Retinal pigment epithelial cell (primary cell): ENCODE data around the gene RASAL2.

Experiments
- DNase-seq: peaks from one replicate; pipeline ENCODE4 v3.0.0-alpha.2; 2010; ENCODE audit warnings: low read depth
- H3K4me3 ChIP-seq: 2 replicates; pipeline ENCODE4 v1.5.1; 2011; ENCODE audit warnings: mild to moderate bottlenecking, low read length, control low read depth, moderate library complexity
- TF ChIP-seq, protein P1 (sequence below): conservative IDR thresholded peaks from 2 replicates; pipeline ENCODE4 v1.5.1; 2011; ENCODE audit warnings: low read depth, low read length, control low read depth, inconsistent platforms

The RASAL2 gene

DNA sequence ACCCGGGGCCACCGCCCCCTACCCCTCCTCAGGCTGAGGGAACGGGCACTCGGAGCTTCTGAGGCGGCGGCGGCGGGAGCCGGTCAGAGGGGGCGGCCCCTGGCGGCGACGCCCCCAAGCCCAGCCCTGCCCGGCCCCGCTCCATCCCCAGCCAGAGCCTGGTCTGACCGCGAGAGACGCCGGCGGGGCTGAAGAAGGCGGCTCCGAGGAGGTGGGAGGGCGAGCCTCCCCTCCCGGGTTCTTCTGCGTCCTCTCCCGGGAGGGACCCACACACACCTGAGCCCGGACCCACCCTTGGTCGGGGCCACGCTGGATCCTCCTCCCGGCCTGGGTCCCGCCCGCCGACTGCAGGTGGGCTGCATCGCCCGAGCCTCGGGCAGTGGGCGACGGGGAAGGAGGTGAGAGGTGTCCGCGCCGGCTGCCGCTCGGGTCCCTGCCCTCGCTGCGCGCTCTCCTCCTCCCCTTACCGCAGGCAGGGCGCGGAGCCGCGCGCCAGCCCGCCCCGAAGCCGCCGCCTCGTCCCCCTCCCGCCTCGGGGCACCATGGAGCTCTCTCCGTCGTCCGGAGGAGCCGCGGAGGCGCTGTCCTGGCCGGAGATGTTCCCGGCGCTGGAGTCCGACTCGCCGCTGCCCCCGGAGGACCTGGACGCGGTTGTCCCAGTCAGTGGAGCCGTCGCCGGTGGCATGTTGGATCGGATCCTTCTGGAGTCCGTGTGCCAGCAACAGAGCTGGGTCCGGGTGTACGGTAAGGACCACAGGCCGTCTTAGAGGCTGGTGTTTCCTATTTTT, at the start of gene RASAL2:
Gene RASAL2, plus strand, starts transcription at position 154 of the 788 bp plus-strand sequence. Its CDS starts 389 bp downstream, at position 543.
- peak; percentile 15 for DNase-seq
- H3K4me3 ChIP-seq = peak within 1 kb of the TSS; percentile 86

DNA sequence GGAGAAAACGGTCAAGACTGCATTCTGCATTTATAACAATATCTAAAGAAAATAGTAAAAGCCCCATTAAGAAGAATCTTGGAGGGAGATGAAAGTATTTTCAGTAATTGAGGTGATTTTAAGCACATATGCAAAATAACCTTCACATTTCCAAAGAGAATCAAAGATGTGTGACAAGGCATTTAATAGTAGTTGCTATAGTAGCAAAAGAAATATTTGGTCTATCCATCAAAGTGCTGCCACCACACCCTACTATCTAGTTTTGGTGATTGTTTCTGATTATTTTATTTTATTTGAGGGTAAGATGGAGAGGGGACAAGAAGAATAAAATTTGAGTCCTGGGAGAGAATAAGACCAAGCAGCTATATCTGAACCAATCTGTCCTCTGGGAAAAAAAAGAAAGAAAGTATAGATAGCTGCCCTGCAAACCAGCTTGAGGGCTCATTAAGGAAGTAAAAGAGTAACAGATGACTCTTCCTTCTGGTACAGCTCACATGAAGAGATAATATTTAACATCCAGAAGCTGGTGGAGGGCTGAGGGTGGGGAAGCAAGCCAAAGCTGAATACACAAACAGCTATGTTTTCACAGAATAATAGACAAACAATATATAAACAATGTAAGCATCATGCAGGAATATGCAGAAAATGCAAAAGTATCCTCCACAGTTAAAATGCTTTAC, 47.2 kb upstream of the RASAL2 start:
- H3K4me3 ChIP-seq = no peak overlapping the region
- TF ChIP-seq, protein P1, sequence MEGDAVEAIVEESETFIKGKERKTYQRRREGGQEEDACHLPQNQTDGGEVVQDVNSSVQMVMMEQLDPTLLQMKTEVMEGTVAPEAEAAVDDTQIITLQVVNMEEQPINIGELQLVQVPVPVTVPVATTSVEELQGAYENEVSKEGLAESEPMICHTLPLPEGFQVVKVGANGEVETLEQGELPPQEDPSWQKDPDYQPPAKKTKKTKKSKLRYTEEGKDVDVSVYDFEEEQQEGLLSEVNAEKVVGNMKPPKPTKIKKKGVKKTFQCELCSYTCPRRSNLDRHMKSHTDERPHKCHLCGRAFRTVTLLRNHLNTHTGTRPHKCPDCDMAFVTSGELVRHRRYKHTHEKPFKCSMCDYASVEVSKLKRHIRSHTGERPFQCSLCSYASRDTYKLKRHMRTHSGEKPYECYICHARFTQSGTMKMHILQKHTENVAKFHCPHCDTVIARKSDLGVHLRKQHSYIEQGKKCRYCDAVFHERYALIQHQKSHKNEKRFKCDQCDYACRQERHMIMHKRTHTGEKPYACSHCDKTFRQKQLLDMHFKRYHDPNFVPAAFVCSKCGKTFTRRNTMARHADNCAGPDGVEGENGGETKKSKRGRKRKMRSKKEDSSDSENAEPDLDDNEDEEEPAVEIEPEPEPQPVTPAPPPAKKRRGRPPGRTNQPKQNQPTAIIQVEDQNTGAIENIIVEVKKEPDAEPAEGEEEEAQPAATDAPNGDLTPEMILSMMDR = no peak
- DNase-seq = no peak

More for the DNA sequence above, at the start of gene RASAL2:
- TF ChIP-seq, protein P1 = no peak

DNA sequence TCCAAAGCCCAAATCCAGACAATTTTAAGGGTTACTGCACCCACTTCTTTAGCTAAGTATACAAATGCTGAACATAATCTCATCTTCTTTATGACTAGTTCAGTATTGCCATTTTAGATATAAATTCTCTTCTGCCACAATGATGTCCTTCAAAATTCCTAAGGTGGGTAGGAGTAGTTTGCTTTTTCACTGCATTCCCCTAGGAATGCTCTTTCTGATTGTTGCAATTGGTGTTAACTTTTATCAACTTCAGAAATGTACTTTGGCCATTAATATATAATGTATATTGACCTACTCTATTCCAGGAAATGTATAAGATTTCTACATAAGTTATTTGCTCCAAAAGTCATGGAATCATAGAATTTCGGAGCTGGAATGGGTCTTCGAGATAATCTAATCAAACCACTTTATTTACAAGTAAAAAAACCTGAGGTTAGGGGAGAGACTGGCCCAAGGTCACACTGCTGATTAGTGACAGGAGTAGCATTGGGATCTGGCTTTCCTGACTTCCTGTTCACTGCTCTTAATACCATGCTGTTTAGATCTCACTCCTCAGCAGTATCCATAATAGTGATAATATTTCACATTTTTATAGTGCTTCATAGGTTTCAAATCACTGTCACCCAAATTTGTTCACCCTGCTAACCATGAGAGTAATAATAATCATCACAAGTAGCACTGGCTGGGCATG, 46.4 kb upstream of the RASAL2 start:
- no peak overlapping the region for H3K4me3 ChIP-seq
- DNase-seq = no peak
- TF ChIP-seq, protein P1 = no peak

DNA sequence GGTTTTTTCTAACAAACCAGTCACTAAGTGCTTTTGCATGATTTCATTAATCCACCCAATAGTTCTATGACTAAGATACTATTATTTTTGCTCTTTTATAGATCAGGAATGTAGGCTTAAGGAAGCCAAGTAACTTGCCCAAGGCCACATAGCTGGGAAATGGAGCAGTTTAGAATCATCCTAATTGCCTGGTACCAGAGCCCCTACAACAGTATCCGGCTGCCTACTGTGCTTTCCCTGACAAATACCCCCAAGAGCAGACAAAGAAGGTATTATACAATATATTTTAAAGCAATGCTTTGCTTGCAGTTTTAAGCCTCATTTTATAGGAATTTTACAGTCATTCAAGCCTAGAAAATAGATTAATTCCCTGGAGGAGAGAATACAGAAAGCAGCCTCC, 45.5 kb upstream of the RASAL2 start:
- TF ChIP-seq, protein P1 = no peak
- no peak overlapping the region for H3K4me3 ChIP-seq
- DNase-seq = peak; percentile 61

DNA sequence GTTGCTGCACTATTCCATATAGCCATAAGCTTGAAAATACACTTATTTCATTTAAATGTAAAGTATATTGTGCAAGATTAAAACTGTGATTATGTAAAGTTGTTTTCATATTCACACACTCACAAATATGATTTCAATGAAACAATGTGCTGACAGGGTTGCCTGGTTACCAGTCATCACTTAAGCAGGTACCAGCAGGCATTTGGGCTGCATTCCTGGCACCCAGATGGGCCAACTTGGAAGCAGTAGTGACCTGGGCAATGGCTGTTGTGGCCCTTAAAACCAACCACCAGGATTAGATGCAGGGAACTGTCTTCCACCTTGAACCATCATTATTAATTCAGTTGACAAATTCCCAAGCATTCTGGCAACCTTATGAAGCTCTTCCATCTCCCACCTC, 45.0 kb upstream of the RASAL2 start:
- no peak overlapping the region for H3K4me3 ChIP-seq
- TF ChIP-seq, protein P1 = no peak
- DNase-seq = no peak

DNA sequence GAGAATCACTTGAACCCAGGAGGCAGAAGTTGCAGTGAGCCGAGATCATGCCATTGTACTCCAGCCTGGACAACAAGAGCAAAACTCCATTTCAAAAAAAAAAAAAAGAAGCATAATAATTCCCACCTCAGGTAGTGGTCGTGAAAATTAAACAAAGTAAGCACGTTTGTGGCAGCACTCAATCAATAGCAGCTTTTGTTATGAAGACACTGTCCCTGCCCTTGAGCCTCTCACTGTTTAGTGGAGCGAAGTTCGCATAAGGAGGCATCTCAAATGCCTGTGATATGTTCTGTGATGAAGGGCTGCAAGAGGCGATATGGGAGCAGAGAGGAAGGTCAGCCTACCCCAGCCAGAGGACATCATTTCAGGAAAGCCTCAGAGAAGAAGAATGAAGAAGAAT, 43.8 kb upstream of the RASAL2 start:
- DNase-seq = no peak
- TF ChIP-seq, protein P1 = no peak
- no peak overlapping the region for H3K4me3 ChIP-seq
